DND-41 (cell line): ENCODE data around the gene DPP9.

Experiments
- CTCF ChIP-seq: IDR thresholded peaks from 2 replicates; pipeline ENCODE4 v1.5.1; 2012; ENCODE audit warnings: borderline replicate concordance, low read length, moderate library complexity, mild to moderate bottlenecking; ENCODE audit not compliant: poor library complexity, severe bottlenecking; ENCODE audit errors: extremely low read depth
- EZH2 ChIP-seq: IDR thresholded peaks from 3 replicates; pipeline ENCODE4 v1.6.1; 2012; ENCODE audit warnings: borderline replicate concordance, low read depth, mild to moderate bottlenecking, moderate library complexity, low read length, inconsistent platforms; ENCODE audit not compliant: severe bottlenecking

- TF ChIP-seq CTCF, result no peak
- TF ChIP-seq EZH2, result no peak
Measured at GRCh38 chr19:4763021-4763420, 39.4 kb upstream of the DPP9 start.
